Neural crest cell (in vitro differentiated cells): ENCODE data around the gene SYT9. TPM values are rescaled to one million over a fixed set of nuclear protein-coding genes. Genes with fewer than 3 reads are reported as not detected.

Source experiments
- DNase-seq: peaks from one replicate; pipeline ENCODE4 v3.0.0; 2021; ENCODE audit warnings: low read depth, mixed read lengths, low spot score
- H3K27ac Mint-ChIP-seq: one replicate; pipeline ENCODE4 v1.8.0; 2021; ENCODE audit warnings: mild to moderate bottlenecking, mixed read lengths; ENCODE audit not compliant: unreplicated experiment
- H3K27me3 Mint-ChIP-seq: 2 replicates; pipeline ENCODE4 v1.8.0; 2021; ENCODE audit warnings: low read depth, mild to moderate bottlenecking, mixed read lengths
- H3K36me3 Mint-ChIP-seq: 2 replicates; pipeline ENCODE4 v1.8.0; 2021; ENCODE audit warnings: low read depth, mild to moderate bottlenecking, mixed read lengths
- H3K4me1 Mint-ChIP-seq: 2 replicates; pipeline ENCODE4 v1.8.0; 2021; ENCODE audit warnings: mixed read lengths
- H3K4me3 Mint-ChIP-seq: one replicate; pipeline ENCODE4 v1.8.0; 2021; ENCODE audit warnings: mild to moderate bottlenecking, mixed read lengths
- H3K9me3 Mint-ChIP-seq: 2 replicates; pipeline ENCODE4 v1.8.0; 2021; ENCODE audit warnings: mixed read lengths
- total RNA-seq: library from RNA; stranded (reverse); gene quantifications from 2 replicates; pipeline ENCODE4 v1.2.1, GENCODE V29; 2021
- TF ChIP-seq, protein P1 (sequence below): fragments of 200-600 bp; sonication (generic); conservative IDR thresholded peaks from 2 replicates; pipeline ENCODE4 v1.5.0; 2021; ENCODE audit warnings: antibody characterized with exemption, mild to moderate bottlenecking

The SYT9 gene
- total RNA-seq, 1 donor from 2014 or later = 0.72 TPM

DNA sequence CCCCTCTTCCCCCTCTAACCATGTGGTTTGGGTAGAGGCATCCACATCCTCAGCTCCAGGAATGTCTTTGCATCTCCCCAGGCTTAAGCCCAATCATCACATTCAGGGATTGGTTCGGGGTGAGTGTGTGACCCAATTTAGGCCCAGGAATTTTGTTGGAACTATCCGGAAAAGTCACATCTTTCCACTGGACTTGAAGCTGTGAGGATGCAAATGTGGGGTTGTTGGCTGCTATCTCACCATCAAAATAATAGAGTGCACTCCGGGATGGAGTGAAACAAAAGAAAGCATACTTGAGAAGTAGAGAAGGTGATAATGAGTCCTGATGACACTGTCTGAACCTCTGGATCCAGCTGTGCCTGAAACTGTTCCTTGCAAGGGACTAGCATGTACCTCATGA is 199.8 kb downstream of the SYT9 start:
- no peak overlapping the region for H3K4me3 Mint-ChIP-seq
- no peak overlapping the region for H3K27ac Mint-ChIP-seq
- H3K27me3 Mint-ChIP-seq = peaks cover 2% of the 10 kb centered on the region
- no peaks in the 10 kb centered on the region for H3K36me3 Mint-ChIP-seq
- no peak for DNase-seq
- peaks cover 8% of the 10 kb centered on the region for H3K4me1 Mint-ChIP-seq
- no peaks in the 10 kb centered on the region for H3K9me3 Mint-ChIP-seq
- TF ChIP-seq, protein P1, sequence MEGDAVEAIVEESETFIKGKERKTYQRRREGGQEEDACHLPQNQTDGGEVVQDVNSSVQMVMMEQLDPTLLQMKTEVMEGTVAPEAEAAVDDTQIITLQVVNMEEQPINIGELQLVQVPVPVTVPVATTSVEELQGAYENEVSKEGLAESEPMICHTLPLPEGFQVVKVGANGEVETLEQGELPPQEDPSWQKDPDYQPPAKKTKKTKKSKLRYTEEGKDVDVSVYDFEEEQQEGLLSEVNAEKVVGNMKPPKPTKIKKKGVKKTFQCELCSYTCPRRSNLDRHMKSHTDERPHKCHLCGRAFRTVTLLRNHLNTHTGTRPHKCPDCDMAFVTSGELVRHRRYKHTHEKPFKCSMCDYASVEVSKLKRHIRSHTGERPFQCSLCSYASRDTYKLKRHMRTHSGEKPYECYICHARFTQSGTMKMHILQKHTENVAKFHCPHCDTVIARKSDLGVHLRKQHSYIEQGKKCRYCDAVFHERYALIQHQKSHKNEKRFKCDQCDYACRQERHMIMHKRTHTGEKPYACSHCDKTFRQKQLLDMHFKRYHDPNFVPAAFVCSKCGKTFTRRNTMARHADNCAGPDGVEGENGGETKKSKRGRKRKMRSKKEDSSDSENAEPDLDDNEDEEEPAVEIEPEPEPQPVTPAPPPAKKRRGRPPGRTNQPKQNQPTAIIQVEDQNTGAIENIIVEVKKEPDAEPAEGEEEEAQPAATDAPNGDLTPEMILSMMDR = no peak

DNA sequence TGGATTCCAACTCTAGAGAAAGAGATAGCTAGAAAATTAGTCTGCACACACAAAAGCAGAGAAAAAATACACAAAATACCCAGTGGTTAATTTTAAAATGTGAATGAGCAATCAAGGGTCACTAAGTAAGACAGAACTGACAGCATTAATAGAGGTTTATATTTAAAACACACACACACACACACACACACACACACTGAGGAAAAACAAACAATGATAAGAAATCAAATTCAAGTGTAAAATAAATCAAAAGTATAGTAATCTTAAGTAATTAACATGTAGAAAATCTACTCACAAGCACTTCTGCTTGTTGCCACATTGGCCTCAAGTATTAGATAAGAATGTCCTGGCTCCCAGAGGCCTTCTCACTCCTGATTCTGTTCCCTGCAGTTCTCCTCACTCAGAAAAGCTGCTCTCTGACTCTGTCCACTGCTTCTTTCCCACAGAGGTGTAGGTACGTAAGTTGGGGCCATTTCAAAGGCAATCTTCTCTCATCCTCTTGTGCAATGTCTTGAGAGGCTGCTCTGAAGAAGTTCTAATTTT is 200.3 kb downstream of the SYT9 start:
- no peak for DNase-seq
- Mint-ChIP-seq H3K27me3 (peaks cover 2% of the 10 kb centered on the region), H3K36me3 (no peaks in the 10 kb centered on the region), H3K9me3 (no peaks in the 10 kb centered on the region), H3K4me1 (peaks cover 8% of the 10 kb centered on the region), H3K4me3 (no peak overlapping the region), H3K27ac (no peak overlapping the region)
- TF ChIP-seq, protein P1 = no peak

DNA sequence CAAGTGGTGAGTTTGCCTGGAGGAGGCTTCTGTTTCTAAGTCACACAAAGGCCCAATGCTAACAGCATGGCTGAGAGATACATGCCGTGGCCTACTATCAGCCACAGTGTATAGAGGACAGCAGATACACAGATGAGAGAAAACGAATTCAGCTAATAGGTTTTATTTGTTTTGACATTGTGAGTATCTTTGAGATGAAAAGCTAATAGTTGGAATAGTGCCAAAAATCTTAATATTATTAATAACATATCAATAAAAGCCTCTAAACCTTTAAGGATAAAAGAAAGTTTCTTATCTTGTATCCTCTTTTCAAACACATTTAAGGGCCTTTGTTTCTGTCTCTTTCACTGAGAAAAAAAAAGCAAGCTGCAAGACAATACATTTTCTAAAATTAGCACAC is 203.2 kb downstream of the SYT9 start:
- TF ChIP-seq, protein P1 = no peak
- Mint-ChIP-seq H3K9me3 (no peaks in the 10 kb centered on the region), H3K36me3 (no peaks in the 10 kb centered on the region), H3K4me3 (no peak overlapping the region), H3K4me1 (peaks cover 8% of the 10 kb centered on the region), H3K27ac (no peak overlapping the region), H3K27me3 (peaks cover 2% of the 10 kb centered on the region)
- DNase-seq = no peak

DNA sequence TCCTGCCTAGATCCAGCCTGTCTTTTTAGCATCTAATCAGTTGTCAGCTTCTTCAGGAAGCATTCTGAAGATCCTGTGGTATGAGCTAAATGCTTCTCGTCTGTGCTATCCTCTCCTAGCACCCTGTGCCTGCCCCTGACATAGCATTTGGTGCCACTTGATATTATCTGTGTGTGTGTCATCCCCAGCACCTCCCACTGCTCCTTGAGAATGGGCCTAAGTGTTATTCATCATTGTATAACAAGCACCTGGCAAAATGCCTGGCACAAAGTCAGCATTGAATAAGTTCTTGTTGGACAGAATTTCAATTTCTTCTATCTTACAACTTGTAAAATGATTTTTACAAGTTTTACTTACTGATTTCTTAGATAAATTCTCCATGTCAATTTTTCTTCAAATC is 205.5 kb downstream of the SYT9 start:
- Mint-ChIP-seq H3K36me3 (no peaks in the 10 kb centered on the region), H3K4me1 (no peaks in the 10 kb centered on the region), H3K27ac (no peak overlapping the region), H3K4me3 (no peak overlapping the region), H3K27me3 (peaks cover 1% of the 10 kb centered on the region), H3K9me3 (no peaks in the 10 kb centered on the region)
- DNase-seq = no peak
- TF ChIP-seq, protein P1 = no peak

DNA sequence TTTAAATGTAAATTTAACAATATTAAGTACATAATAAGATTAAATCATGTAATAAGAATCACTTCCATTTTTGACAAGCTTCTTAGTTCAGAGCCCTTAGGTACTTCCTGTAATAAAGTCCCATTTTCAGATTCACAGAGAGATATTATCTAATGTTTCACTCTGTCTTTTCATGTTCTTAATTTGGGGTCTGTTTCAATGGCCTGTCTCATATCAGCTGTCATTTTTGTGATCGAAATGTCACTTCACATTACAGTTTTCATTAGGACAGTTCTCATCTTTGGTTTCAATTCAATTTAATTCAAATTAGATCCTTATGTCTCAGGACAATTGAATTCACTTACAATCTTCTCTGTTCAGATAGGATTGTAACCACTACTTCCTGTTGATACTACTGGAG is 211.0 kb downstream of the SYT9 start:
- TF ChIP-seq, protein P1 = no peak
- H3K36me3 Mint-ChIP-seq = no peaks in the 10 kb centered on the region
- DNase-seq = no peak

DNA sequence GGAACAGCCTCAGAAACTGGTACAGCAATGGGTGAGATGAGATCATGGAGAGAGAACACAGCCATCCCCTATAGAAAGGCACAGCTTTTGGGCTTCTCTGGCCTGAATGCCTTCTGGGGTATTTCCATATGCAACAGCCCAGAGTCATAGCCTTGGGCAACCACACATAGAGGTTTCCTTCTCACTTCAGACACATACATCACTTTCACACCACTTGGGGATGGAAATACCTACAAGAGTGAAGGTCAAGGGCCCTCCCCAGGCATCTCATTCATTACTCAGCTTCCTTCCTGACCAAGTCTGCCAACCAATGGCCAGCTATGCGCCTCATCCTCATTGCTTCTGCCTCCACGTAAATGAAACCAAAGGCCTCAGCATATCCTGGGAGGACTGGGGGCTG is 215.9 kb downstream of the SYT9 start:
- H3K4me1 Mint-ChIP-seq = no peaks in the 10 kb centered on the region
- no peak overlapping the region for H3K4me3 Mint-ChIP-seq
- no peaks in the 10 kb centered on the region for H3K27me3 Mint-ChIP-seq
- DNase-seq = no peak
- H3K9me3 Mint-ChIP-seq = peaks cover 3% of the 10 kb centered on the region
- no peaks in the 10 kb centered on the region for H3K36me3 Mint-ChIP-seq
- TF ChIP-seq, protein P1 = no peak
- H3K27ac Mint-ChIP-seq = no peak overlapping the region

More for the DNA sequence above, 211.0 kb downstream of the SYT9 start:
- H3K27me3 Mint-ChIP-seq = no peaks in the 10 kb centered on the region
- H3K27ac Mint-ChIP-seq = peak overlapping the region; percentile 68
- no peaks in the 10 kb centered on the region for H3K9me3 Mint-ChIP-seq
- H3K4me3 Mint-ChIP-seq = no peak overlapping the region
- H3K4me1 Mint-ChIP-seq = no peaks in the 10 kb centered on the region
